Fibroblast of lung (primary cell): Measurements from ENCODE around the gene ATOX1. TPM values are rescaled to one million over a fixed set of nuclear protein-coding genes. Genes with fewer than 3 reads are reported as not detected.

ENCODE experiments used
- DNase-seq, 2 donors: peaks; one replicate each; pipeline versions ENCODE4 v3.0.0 to v3.0.0-alpha.2; 2010; ENCODE audit warnings: low read depth in 2 of 2
- H2AFZ ChIP-seq: 2 replicates; pipeline ENCODE4 v1.5.1; 2012; ENCODE audit warnings: low read length, control low read depth, inconsistent platforms
- H3K27ac ChIP-seq: 2 replicates; pipeline ENCODE4 v1.5.1; 2011; ENCODE audit warnings: low read length, control low read depth; ENCODE audit not compliant: insufficient read depth
- H3K27me3 ChIP-seq: 2 replicates; pipeline ENCODE4 v1.5.1; 2011; ENCODE audit warnings: mild to moderate bottlenecking, low read length; ENCODE audit not compliant: control insufficient read depth, insufficient read depth
- H3K36me3 ChIP-seq: 2 replicates; pipeline ENCODE4 v1.5.1; 2011; ENCODE audit warnings: low read length; ENCODE audit not compliant: control insufficient read depth, insufficient read depth
- H3K4me1 ChIP-seq: 2 replicates; pipeline ENCODE4 v1.5.1; 2011; ENCODE audit warnings: low read length; ENCODE audit not compliant: control insufficient read depth, insufficient read depth; ENCODE audit errors: extremely low read depth
- H3K4me2 ChIP-seq: 2 replicates; pipeline ENCODE4 v1.5.1; 2011; ENCODE audit warnings: low read length, control low read depth; ENCODE audit not compliant: insufficient read depth; ENCODE audit errors: extremely low read depth
- H3K4me3 ChIP-seq, 4 experiments: fragments of 200-600 bp in 1 of 4; sonication (generic) in 1 of 4; replicated peaks in 1 of 4; 2 replicates each; pipeline ENCODE4 v1.5.1; 2011 to 2016; ENCODE audit warnings: low read length in 4 of 4, low read depth in 3 of 4, mild to moderate bottlenecking in 3 of 4, control low read depth in 2 of 4, inconsistent platforms in 1 of 4, mixed read lengths in 1 of 4; ENCODE audit not compliant: insufficient read depth in 1 of 4; ENCODE audit errors: control extremely low read depth in 1 of 4
- H3K79me2 ChIP-seq: 2 replicates; pipeline ENCODE4 v1.5.1; 2012; ENCODE audit warnings: mild to moderate bottlenecking, low read length, inconsistent platforms; ENCODE audit not compliant: control insufficient read depth, insufficient read depth
- H3K9ac ChIP-seq: 2 replicates; pipeline ENCODE4 v1.5.1; 2011; ENCODE audit warnings: mild to moderate bottlenecking, low read length, control low read depth; ENCODE audit not compliant: insufficient read depth
- H3K9me3 ChIP-seq: 2 replicates; pipeline ENCODE4 v1.5.1; 2012; ENCODE audit warnings: low read depth, low read length; ENCODE audit not compliant: control insufficient read depth, insufficient read depth
- H4K20me1 ChIP-seq: 2 replicates; pipeline ENCODE4 v1.5.1; 2011; ENCODE audit warnings: low read length; ENCODE audit not compliant: control insufficient read depth, insufficient read depth; ENCODE audit errors: extremely low read depth
- EZH2 ChIP-seq: IDR thresholded peaks from 2 replicates; pipeline ENCODE4 v1.5.1; 2012; ENCODE audit warnings: low read length, control low read depth, mild to moderate bottlenecking; ENCODE audit errors: missing control alignments
- polyA plus RNA-seq, 2 donors: library from polyadenylated mRNA; depleted of rRNA in 1 of 2; stranded (reverse) in 1 of 2; unstranded in 1 of 2; fragments of >200 nt; gene quantifications; 2 replicates each; pipeline ENCODE4 v1.2.1, GENCODE V29; 2011 to 2012; ENCODE audit warnings: missing spikeins in 1 of 2
- total RNA-seq: library from RNA; depleted of rRNA; stranded (reverse); fragments of >200 nt; gene quantifications from 2 replicates; pipeline ENCODE4 v1.2.1, GENCODE V29; 2014
- TF ChIP-seq, protein P1 (sequence below), 2 donors: IDR thresholded peaks in 1 of 2; conservative IDR thresholded peaks in 1 of 2; 1 replicate in 1 of 2; 2 replicates in 1 of 2; pipeline ENCODE4 v1.5.1; 2011 to 2012; ENCODE audit warnings: low read length in 2 of 2, control low read depth in 1 of 2, inconsistent platforms in 1 of 2, low read depth in 1 of 2, mild to moderate bottlenecking in 1 of 2

Gene ATOX1
- total and polyA plus RNA-seq, 2 donors (not counting 1 experiment from before 2014, with no cell fraction given) = 59.9 to 245 TPM

DNA sequence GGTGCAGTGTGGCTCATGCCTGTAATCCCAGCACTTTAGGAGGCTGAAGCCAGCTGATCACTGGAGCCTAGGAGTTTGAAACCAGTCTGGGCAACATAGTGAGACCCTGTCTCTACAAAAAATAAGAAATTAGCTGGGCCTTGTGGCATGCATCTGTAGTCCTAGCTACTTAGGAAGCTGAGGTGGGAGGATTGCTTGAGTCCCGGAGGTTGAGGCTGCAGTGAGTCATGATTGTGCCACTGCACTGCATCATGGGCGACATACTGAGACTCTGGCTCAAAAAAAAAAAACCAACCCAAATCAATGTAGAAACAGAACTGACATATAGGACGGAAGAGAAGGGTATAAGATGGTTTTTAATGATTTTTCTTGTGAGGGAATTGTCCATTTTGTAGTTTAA is 41.0 kb upstream of the ATOX1 start:
- no peaks in the 10 kb centered on the region for H3K4me1 ChIP-seq
- no peak overlapping the region for H2AFZ ChIP-seq
- TF ChIP-seq, protein P1, sequence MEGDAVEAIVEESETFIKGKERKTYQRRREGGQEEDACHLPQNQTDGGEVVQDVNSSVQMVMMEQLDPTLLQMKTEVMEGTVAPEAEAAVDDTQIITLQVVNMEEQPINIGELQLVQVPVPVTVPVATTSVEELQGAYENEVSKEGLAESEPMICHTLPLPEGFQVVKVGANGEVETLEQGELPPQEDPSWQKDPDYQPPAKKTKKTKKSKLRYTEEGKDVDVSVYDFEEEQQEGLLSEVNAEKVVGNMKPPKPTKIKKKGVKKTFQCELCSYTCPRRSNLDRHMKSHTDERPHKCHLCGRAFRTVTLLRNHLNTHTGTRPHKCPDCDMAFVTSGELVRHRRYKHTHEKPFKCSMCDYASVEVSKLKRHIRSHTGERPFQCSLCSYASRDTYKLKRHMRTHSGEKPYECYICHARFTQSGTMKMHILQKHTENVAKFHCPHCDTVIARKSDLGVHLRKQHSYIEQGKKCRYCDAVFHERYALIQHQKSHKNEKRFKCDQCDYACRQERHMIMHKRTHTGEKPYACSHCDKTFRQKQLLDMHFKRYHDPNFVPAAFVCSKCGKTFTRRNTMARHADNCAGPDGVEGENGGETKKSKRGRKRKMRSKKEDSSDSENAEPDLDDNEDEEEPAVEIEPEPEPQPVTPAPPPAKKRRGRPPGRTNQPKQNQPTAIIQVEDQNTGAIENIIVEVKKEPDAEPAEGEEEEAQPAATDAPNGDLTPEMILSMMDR (conservative IDR thresholded peaks at IDR 0.05 in 1 of 2, IDR thresholded peaks at IDR 0.05 in 1 of 2; ENCODE audit: low read depth in 1 of 2, low read length in 2 of 2) = no peak
- TF ChIP-seq EZH2 = no peak
- H3K36me3 ChIP-seq = peaks cover 2% of the 10 kb centered on the region
- no peak overlapping the region for H3K9ac ChIP-seq
- H3K27ac ChIP-seq = no peak overlapping the region
- DNase-seq = peak in 1 of 2 donors; percentile 52
- H3K4me2 ChIP-seq = no peak overlapping the region
- no peaks in the 10 kb centered on the region for H4K20me1 ChIP-seq
- no peaks in the 10 kb centered on the region for H3K9me3 ChIP-seq
- H3K79me2 ChIP-seq = peaks cover 21% of the 10 kb centered on the region
- no peaks in the 10 kb centered on the region for H3K27me3 ChIP-seq
- H3K4me3 ChIP-seq = no peak overlapping the region

DNA sequence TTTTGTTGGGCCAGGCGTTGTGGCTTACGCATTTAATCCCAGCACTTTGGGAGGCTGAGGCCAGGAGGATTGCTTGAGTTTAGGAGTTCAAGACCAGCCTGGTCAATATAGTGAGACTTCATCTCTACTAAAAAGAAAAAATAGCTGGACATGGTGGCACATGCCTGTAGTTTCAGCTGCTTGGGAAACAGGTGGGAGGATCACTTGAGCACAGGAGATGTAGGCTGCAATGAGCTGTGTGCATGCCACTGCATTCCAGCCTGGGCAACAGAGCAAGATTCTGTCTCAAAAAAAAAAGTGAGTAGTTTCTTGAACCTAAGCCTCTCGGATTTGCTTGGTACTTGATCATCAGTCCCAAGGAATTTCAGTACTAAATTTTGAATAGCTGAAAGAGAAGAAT is 40.2 kb upstream of the ATOX1 start:
- H3K9ac ChIP-seq = no peak overlapping the region
- H3K27me3 ChIP-seq = no peaks in the 10 kb centered on the region
- no peak overlapping the region for H2AFZ ChIP-seq
- H3K27ac ChIP-seq = no peak overlapping the region
- no peak overlapping the region for H3K4me2 ChIP-seq
- TF ChIP-seq, protein P1 (conservative IDR thresholded peaks at IDR 0.05 in 1 of 2, IDR thresholded peaks at IDR 0.05 in 1 of 2; ENCODE audit: low read depth in 1 of 2, low read length in 2 of 2) = no peak
- no peak for TF ChIP-seq EZH2
- DNase-seq = no peak
- H3K9me3 ChIP-seq = no peaks in the 10 kb centered on the region
- H4K20me1 ChIP-seq = no peaks in the 10 kb centered on the region
- H3K36me3 ChIP-seq = peaks cover 4% of the 10 kb centered on the region
- peaks cover 19% of the 10 kb centered on the region for H3K79me2 ChIP-seq
- H3K4me1 ChIP-seq = no peaks in the 10 kb centered on the region
- no peak overlapping the region for H3K4me3 ChIP-seq

DNA sequence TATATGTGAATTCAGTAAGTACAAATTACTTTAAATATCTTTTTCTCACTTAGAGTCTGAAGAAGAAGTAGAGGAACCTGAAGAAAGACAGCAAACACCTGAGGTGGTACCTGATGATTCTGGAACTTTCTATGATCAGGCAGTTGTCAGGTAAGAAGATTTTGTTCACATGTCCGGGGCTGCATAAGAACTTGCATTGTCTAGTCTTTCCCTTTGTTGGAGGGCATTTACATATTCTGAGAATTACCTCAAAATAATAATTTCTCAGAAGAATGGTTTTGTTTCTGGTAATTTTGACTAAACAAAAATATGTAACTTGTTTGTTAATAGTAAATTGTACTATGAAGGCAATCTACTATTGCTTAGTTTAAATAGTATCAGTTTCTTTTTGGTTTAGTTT is 37.0 kb upstream of the ATOX1 start:
- H2AFZ ChIP-seq = no peak overlapping the region
- TF ChIP-seq, protein P1 (conservative IDR thresholded peaks at IDR 0.05 in 1 of 2, IDR thresholded peaks at IDR 0.05 in 1 of 2; ENCODE audit: low read depth in 1 of 2, low read length in 2 of 2) = no peak
- no peak for TF ChIP-seq EZH2
- H3K79me2 ChIP-seq = peaks cover 39% of the 10 kb centered on the region
- peaks cover 12% of the 10 kb centered on the region for H3K36me3 ChIP-seq
- H3K27ac ChIP-seq = no peak overlapping the region
- no peak overlapping the region for H3K4me3 ChIP-seq
- no peaks in the 10 kb centered on the region for H3K4me1 ChIP-seq
- no peak overlapping the region for H3K4me2 ChIP-seq
- no peaks in the 10 kb centered on the region for H3K9me3 ChIP-seq
- H4K20me1 ChIP-seq = no peaks in the 10 kb centered on the region
- no peak overlapping the region for H3K9ac ChIP-seq
- H3K27me3 ChIP-seq = no peaks in the 10 kb centered on the region
- DNase-seq = no peak
